ENCODE measurements around the gene ZDHHC17.
A peak's percentile ranks its signal among the peaks of the same experiment; 100 is the strongest.
"Not testable (repeated sequence)": the region's sequence is repeated elsewhere in the genome, so short reads cannot be mapped to it uniquely, and the experiment has no call there.

Gene ZDHHC17, protein sequence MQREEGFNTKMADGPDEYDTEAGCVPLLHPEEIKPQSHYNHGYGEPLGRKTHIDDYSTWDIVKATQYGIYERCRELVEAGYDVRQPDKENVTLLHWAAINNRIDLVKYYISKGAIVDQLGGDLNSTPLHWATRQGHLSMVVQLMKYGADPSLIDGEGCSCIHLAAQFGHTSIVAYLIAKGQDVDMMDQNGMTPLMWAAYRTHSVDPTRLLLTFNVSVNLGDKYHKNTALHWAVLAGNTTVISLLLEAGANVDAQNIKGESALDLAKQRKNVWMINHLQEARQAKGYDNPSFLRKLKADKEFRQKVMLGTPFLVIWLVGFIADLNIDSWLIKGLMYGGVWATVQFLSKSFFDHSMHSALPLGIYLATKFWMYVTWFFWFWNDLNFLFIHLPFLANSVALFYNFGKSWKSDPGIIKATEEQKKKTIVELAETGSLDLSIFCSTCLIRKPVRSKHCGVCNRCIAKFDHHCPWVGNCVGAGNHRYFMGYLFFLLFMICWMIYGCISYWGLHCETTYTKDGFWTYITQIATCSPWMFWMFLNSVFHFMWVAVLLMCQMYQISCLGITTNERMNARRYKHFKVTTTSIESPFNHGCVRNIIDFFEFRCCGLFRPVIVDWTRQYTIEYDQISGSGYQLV

DNA sequence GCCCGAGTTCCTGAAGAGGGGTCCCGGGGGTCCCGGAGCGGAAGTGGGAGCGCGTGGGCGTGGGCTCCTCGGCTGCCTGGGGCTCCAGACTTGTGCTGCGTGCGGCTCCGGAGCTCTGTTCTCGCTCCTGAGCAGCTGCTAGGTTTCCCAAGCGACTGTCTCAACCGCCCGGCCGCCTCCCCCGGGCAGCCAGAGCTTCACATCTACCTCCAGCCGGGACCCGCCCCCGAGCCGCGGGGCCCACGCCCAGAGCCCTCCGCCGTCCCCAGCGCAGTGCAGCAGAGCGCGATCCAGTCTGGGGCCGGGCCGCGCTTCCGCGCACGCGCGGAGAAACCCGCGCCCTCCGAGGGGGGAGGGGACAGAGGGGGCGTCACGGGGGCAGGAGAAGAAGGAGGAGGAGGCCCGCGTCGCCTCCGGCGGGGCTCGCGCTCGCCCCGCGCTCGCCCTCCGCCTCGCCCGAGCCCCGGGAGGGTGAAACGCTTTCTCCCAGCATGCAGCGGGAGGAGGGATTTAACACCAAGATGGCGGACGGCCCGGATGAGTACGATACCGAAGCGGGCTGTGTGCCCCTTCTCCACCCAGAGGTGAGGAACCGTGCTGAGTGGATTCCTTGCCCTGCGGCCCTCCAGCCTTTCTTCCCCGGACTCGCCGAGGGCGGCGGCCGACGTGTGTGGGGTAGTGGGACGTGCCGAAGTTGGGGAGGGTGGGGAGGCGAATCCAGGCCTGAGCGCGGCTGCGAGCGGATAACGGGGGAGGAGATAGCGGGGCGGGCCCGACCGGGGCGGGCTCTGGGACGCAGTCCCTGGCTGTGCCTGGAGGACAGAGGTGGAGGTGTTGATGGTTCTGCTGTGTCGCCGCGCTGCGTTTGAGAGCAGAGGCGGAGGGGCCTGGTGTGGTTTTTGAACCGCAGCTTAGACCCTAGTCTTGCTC lies at the start of gene ZDHHC17:
TSS of gene ZDHHC17 (plus strand) at position 370 of the 930 bp plus-strand sequence. CDS start at position 492, 122 bp downstream.
- peak; percentile 88 for DNase-seq (ENCODE audit: low read depth)

DNA sequence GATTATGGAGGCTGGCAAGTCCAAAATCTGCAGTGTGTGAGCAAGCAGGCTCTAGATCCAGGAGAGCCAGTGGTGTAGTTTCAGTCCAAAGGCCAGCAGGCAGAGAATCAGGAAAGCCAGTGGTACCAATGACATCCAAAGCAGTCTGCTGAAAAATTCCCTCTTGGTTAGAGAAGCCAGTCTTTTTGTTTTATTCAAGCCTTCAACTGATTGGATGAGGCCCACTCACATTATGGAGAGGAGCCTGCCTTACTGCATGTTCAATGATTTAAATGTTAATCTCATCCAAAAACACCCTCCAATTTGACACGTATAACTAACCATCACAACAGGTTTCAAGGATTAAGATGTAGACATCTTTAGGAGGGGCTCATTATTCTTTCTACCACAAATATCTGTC lies 49.5 kb upstream of the ZDHHC17 start:
- no peak for DNase-seq (ENCODE audit: low read depth)

DNA sequence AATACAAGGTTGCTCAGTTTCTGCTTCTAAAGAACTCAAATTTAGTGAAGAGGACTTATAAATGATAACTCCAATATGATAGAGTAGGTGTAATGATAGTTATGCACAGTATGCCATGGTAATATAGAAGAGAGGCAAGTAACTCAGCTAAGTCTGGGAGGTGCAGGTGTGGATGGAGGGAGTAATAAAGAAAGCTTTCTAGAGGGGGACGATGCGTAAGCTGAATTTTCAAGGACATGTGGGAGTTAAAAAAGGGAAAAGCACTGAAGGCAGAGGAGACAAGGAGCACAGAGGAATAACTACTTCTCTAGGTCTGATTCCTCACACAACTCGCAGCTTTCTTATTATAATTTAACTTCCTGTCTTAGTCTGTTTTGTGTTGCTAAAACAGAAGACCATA lies 49.1 kb upstream of the ZDHHC17 start:
- no peak for DNase-seq (ENCODE audit: low read depth)

DNA sequence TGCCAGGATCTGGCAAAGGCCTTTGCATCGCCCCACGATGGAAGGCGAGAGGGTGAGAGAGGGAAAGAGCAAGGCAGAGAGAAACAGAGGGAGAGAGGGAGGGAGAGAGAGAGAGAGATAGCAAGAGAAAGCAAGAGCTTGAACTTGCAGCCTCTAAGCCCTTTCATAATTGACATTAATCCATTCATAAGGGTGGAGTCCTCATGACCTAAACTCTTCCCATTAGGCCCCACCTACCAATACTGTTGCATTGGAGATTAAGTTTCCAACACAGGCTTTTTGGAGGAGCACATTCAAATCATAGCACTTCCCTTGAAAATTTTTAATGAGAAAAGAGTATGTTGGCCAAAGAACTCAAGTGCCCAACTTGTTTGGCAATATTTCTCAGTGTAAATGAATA lies 48.6 kb upstream of the ZDHHC17 start:
- DNase-seq (ENCODE audit: low read depth): no peak

DNA sequence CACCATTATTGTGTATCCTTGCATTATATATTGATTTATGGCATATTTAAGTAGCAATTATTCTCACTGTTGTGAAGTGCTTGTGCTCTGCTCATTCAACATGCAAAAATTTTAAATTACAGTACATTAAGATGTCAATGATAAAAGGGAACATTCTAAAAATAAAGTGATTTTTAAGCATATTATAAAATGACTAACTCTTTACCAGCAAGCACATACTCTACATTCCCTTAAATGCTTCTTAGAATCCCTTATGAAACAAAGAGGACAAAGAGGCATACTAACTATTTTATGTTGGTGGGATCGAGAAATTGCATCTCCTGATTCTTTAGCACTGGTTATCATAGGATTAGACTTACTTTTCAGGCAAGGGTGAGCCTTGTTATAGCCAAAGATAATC lies 46.6 kb upstream of the ZDHHC17 start:
- no peak for DNase-seq (ENCODE audit: low read depth)

DNA sequence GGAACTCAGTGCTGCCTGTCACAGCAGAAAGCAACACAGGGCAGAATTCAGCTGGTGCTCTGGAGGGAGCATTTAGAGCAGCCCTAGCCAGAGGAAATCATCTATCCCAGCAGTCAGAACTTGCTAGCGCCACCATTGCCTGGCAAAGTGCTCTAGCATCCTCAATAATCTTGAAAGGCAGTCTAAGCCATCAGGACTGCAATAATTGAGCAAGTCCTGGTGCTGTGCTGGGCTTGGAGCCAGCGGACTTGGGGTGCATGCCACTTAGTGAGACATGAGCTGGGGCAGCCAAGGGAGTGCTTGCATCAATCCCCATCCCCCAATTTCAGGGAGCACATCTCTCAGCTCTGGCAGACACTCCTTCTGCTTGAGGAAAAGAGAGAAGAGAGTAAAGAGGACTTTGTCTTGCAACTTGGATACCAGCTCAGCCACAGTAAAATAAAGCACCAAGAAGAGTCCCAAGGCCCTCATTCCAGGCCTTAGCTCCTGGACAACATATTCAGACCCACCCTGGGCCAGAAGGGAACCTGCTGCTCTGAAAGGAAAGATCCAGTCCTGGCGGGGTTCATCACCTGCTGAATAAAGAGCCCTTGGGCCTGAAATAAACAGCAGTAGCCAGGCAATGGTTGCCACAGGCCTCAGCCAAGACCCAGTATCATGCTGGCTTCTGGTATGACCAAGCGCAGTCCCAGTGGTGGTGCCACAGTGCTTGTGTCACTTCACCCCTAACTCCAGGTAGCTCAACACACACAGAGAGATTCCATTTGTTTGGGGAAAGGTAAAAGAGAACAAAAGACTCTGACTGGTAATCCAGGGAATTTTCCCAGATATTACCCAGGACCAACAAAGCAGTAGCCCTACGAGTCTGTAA lies 44.5 kb upstream of the ZDHHC17 start:
- DNase-seq (ENCODE audit: low read depth): no peak

DNA sequence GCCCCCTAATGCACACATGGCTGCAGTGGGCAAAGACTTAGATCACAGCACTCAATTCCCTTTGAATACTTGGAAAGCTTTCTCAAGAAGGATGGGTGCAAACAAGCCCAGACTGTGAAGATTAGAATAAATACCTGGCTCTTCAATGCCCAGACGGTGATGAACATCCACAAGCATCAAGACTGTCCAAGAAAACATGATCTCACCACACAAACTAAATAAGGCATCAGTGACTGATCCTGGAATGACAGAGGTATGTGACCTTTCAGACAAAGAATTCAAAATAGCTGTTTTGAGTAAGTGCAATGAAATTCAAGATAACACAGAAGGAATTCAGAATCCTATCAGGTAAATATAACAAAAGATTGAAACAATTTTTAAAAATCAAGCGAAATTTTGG lies 43.8 kb upstream of the ZDHHC17 start:
- no peak for DNase-seq (ENCODE audit: low read depth)

DNA sequence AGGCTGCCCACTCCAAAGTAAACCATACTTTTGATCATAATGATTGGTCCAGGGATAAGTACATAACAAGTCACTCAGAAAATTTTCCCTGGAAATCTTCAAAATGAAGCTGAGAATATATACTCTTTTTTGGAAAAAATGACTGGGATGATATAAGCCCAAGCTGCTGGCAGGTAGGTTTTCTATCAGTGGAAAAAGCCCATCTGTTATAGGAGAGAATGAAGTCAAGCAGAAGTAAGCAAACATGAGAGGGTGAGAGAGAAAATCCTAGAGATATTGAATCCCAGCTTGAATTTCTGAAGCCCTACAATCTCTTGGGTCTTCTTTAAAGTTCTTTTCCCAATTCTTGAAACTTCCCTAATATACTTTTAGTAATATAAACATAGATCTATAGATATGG lies 37.3 kb upstream of the ZDHHC17 start:
- no peak for DNase-seq (ENCODE audit: low read depth)

DNA sequence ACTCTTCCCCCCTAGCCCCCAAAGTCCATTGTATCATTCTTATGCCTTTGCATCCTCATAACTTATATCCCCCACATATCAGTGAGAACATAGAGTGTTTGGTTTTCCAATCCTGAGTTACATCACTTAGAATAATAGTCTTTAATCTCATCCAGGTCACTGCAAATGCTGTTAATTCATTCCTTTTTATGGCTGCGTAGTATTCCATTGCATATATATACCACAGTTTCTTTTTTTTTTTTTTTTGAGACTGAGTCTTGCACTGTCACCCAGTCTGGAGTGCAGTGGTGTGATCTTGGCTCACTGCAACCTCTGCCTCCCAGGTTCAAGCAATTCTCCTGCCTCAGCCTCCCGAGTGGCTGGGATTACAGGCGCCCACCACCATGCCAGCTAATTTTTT lies 31.7 kb upstream of the ZDHHC17 start:
- DNase-seq (ENCODE audit: low read depth): not testable (repeated sequence)

DNA sequence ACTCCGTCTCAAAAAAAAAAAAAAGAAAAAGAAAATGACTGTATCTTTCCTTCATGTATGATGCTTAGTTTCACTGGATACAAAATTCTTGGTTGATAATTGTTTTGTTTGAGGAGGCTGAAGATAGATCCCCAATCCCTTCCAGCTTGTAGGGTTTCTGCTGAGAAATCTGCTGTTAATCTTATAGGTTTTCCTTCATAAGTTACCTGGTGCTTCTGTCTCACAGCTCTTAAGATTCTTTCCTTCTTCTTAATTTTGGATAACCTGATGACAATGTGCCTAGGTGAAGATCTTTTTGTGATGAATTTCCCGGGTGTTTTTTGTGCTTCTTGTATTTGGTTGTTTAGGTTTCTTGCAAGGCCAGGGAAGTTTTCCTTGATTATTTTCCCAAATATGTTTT lies 26.2 kb upstream of the ZDHHC17 start:
- DNase-seq (ENCODE audit: low read depth): not testable (repeated sequence)

DNA sequence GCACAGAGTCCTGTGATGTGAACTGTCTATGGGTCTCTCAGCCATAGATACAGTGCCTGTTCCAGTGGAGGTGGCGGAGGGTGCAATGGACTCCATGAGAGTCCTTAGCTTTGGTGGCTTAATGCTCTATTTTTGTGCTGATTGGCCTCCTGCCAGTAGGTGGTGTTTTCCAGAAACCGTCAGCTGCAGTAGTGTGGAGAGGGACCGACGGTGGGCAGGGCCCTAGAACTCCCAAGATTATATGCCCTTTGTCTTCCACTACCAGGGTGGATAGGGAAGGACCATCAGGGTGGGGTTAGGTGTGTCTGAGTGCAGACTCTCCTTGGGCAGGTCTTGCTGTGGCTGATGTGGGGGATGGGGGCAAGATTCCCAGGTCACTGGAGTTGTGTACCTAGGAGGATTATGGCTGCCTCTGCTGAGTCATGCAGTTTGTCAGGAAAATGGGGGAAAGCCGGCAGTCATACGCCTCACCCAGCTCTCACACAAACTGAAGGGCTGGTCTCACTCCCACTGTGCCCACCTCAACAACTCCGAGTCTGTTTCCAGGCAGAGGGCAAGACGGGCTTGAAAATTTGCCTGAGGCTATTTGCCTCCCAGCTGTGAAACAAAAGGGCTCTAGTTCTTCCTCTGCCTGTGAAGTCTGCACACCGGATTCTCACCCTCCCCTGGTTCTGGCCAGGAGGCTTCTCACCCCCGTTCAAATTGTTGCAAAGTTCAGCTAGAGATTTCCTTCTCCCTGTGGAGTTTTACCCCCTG lies 24.9 kb upstream of the ZDHHC17 start:
- no peak for DNase-seq (ENCODE audit: low read depth)

DNA sequence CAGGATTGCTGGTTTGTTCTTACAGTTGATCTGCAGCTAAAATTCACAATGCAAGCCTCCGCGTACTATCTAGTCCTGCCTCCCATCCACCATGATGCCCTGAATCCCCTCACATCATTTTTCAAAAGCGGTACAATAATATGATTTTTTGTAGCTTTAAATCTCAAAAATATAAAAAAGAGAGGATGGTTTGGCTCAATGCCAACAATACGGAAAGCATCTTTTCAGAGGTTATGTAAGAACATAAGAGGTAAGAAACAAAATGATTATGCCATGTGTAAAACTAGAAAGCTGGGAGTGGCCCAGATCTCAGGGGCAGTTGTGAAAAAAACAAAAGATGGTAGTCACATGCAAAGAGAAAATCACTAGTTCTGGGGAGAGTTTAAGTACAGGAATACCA lies 24.0 kb upstream of the ZDHHC17 start:
- no peak for DNase-seq (ENCODE audit: low read depth)

DNA sequence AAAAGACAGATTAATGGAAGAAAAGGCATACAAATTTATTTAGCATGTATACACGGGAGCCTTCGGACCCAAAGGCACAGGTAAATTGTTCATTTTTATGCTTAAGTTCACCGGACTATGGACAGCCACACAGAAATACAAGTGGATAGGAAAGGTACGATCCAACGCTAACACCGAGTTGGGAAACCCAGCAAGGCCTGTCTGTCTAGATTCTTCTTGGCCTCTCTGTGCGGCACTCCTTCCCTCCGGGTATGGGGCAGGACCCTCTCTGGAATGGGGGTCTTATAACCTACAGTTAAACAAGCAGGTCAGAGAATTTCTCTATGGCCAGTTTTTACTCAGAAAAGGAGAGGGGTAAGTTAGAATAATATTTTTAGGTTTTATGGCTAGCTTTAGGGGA lies 23.4 kb upstream of the ZDHHC17 start:
- DNase-seq (ENCODE audit: low read depth): no peak

DNA sequence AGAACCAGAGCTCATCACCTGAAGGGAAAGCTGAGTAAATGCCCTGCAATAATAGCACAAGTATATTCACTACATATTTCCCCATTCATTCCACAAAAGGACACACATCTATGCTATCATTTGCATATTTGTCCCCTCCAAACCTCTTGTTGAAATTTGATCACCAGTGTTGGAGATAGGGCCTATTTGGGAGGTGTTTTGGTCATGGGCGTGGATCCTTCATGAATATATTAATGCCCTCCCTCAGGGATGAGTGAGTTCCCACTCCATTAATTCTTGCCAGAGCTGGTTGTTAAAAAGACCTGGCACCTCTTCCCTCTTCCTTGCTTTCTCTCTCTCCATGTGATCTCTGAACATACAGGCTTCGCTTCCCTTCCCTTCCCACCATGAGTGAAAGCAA lies 18.6 kb upstream of the ZDHHC17 start:
- DNase-seq (ENCODE audit: low read depth): no peak

DNA sequence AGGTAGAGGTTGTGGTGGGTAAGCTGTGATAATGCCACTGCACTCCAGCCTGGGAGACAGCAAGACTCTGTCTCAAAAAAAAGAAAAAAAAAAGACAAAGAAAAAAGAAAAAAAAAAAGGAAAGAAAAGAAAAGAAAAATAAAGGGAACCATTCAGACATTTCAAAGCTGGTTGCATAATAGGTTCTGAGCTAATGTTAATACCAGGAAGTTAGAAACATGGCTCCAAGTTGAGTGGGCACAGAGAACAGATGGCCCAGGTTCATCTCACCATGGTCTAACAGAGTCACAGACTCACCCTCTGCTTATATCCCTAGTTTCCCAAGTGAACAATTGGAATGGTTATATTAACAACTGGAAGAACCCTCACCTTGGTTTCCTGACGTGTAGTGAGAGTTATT lies 17.4 kb upstream of the ZDHHC17 start:
- DNase-seq (ENCODE audit: low read depth): no peak

DNA sequence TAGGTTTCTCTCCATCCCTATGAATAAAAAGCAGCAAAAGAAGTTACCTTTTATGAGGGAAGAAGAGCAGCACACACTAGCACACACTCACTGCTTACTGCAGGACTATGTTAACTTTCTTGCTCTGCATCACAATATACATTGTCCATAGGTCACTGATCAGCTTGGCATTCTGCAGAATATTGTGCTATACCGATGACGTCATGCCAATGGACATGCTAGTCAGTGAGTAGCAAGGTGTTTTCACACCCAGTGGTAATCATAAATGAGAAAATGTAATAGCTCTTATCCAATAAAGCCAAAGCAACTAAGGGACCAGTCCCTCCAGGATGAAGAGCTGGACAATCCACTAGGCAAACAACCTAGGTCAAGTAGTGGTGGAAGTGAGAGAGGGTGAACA lies 16.7 kb upstream of the ZDHHC17 start:
- no peak for DNase-seq (ENCODE audit: low read depth)

DNA sequence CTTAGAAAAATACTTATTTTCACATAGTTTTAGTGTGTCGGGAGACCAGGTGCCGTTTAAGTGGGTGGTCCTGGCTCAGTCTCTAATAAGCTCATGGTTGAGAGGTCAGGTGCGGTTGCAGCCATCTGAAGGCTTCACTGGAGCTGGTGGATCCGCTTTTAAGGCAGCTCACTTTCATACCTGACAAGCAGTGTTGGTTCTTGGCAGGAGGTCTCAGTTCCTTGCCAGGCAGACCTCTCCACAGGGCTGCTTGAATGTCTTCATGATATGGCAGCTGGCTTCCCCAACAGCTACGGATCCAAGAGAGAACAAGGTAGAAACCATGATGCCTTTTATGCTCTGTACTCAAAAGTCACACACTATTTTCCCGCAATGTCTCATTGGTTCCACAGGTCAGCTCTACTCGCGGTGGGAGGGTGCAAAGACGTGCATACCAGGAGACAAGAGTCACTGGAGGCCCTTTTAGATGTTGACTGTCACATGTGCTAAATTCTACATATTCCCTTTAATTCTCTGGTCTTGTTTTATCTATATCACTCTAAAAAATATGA lies 8.0 kb upstream of the ZDHHC17 start:
- DNase-seq (ENCODE audit: low read depth): no peak

DNA sequence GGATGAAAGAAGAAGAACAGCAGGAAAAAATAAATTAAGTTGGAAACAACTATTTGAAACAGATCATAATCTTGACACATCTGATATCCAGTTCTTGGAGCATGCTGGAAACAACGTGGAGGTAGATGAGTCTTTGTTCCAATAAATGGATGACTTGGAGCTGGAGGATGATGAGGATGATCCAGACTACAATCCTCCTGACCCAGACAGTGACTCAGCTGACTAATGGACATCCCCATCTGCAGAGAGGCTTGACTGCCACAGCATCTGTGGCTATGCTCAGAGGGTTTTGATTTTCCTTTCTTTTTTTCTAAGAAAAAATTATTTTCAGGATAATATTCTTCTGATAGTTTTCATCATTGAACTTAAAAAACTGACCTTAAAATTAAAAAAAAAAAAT lies 6.2 kb upstream of the ZDHHC17 start:
- DNase-seq (ENCODE audit: low read depth): no peak

DNA sequence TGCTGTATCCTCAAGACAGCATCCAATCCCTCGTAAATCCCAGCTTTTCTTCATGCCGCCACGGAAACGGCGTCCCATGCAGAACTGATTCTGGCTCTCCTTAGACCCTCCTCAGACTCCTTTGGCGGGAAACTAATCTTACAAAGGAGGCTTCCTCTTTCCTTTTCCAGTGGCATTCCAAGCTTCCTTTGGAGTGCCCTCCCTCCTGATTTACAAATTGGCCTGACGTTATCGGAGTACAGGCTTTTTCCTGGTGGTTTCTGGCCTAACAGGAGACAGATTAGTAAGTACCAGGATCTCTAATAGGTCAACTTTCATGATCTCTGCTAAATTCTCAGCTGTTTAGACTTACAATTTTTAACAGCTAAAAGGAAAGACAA lies 1.3 kb upstream of the ZDHHC17 start:
- no peak for DNase-seq (ENCODE audit: low read depth)

DNA sequence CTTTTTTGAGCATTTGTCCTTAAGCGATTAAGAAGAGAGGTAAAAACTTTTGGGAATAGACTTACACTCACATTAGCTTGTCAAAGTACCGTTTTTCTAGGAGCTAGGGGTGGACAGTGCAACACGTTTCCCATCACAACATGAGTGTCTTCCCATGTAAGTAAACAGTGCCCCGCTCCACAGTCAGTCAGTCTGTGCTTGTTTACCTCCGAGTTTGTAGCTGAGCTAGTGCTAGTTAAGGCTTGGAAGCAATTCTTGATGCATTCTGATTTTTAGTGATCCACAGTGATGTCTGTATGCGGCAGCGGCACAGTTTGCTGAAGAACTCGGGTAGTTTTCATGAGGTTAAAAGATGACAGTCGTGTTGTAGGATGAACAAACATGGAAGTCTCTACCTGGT lies 941 bp downstream of the ZDHHC17 start:
- no peak for DNase-seq (ENCODE audit: low read depth)

DNA sequence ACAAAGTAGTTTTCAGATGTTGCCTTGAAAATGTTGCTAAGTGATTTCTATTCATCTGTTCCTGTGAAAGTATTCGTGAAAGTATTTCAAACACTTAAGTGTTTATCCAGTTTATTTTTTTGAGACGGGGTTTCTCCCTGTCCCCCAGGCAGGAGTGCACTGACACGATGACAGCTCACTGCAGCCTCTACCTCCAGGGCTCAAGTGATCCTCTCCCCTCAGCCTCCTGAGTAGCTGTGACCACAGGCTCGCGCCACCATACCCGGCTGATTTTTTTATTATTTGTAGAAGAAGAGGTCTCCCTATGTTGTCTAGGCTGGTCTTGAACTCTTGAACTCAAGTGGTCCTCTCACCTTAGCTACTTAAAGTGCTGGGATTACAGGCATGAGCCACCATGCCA lies 1.7 kb downstream of the ZDHHC17 start:
- no peak for DNase-seq (ENCODE audit: low read depth)

Data from activated T-cell treated with anti-CD3 and anti-CD28 coated beads for 24 hours (primary cell).